GM23338 (cell line): ENCODE data around the gene CUBN. TPM values are rescaled to one million over a fixed set of nuclear protein-coding genes. Genes with fewer than 3 reads are reported as not detected.

ENCODE experiments used
- ATAC-seq: fragments of 200-7000 bp; cut with Tn5 transposase; 3 replicates; pipeline ENCODE4 v1.9.1; 2020
- DNase-seq: peaks from one replicate; pipeline ENCODE4 v3.0.0-alpha.2; 2015; ENCODE audit warnings: low spot score
- H2AFZ ChIP-seq: fragments of 200-600 bp; sonication (generic); 2 replicates; pipeline ENCODE4 v1.8.0; 2016; ENCODE audit warnings: antibody characterized with exemption, mild to moderate bottlenecking, moderate library complexity
- H3F3A ChIP-seq: fragments of 200-600 bp; sonication (generic); replicated peaks from 2 replicates; pipeline ENCODE4 v1.8.0; 2017; ENCODE audit warnings: antibody characterized with exemption, mixed run types, low read depth
- H3K27ac ChIP-seq: fragments of 200-600 bp; sonication (generic); 2 replicates; pipeline ENCODE4 v1.6.1; 2016; ENCODE audit warnings: low read depth
- H3K27me3 ChIP-seq: fragments of 200-600 bp; sonication (generic); 2 replicates; pipeline ENCODE4 v1.8.0; 2016; ENCODE audit warnings: mild to moderate bottlenecking, mixed run types, moderate library complexity; ENCODE audit not compliant: insufficient read depth
- H3K36me3 ChIP-seq: fragments of 200-600 bp; sonication (generic); 2 replicates; pipeline ENCODE4 v1.8.0; 2016; ENCODE audit warnings: mild to moderate bottlenecking; ENCODE audit not compliant: insufficient read depth
- H3K4me1 ChIP-seq: fragments of 200-600 bp; sonication (generic); 2 replicates; pipeline ENCODE4 v1.8.0; 2016; ENCODE audit warnings: mild to moderate bottlenecking, moderate library complexity; ENCODE audit not compliant: insufficient read depth
- H3K4me2 ChIP-seq: fragments of 200-600 bp; sonication (generic); 2 replicates; pipeline ENCODE4 v1.7.1; 2017; ENCODE audit warnings: mixed run types
- H3K4me3 ChIP-seq: fragments of 200-600 bp; sonication (generic); 2 replicates; pipeline ENCODE4 v1.6.1; 2016; ENCODE audit warnings: mixed run types
- H3K79me2 ChIP-seq: fragments of 200-600 bp; sonication (generic); replicated peaks from 2 replicates; pipeline ENCODE4 v1.8.0; 2017; ENCODE audit warnings: mild to moderate bottlenecking; ENCODE audit not compliant: insufficient read depth
- H3K9me2 ChIP-seq: fragments of 200-600 bp; sonication (generic); 2 replicates; pipeline ENCODE4 v1.8.0; 2017; ENCODE audit not compliant: insufficient read depth
- H4K20me1 ChIP-seq: fragments of 200-600 bp; sonication (generic); replicated peaks from 2 replicates; pipeline ENCODE4 v1.8.0; 2017; ENCODE audit warnings: mild to moderate bottlenecking; ENCODE audit not compliant: insufficient read depth
- H3K27ac Mint-ChIP-seq: 2 replicates; pipeline ENCODE4 v1.8.0; 2020; ENCODE audit warnings: inconsistent platforms, mild to moderate bottlenecking, moderate library complexity, mixed read lengths
- H3K27me3 Mint-ChIP-seq: 3 replicates; pipeline ENCODE4 v1.8.0; 2022; ENCODE audit warnings: low read depth, mild to moderate bottlenecking, moderate library complexity, mixed read lengths, inconsistent platforms; ENCODE audit not compliant: insufficient read depth, poor library complexity
- H3K36me3 Mint-ChIP-seq: 3 replicates; pipeline ENCODE4 v1.8.0; 2021; ENCODE audit warnings: low read depth, mild to moderate bottlenecking, inconsistent platforms, moderate library complexity, mixed read lengths
- H3K4me1 Mint-ChIP-seq: 3 replicates; pipeline ENCODE4 v1.8.0; 2020; ENCODE audit warnings: mild to moderate bottlenecking, inconsistent platforms, mixed read lengths
- H3K4me3 Mint-ChIP-seq: 3 replicates; pipeline ENCODE4 v1.8.0; 2021; ENCODE audit warnings: moderate library complexity, mild to moderate bottlenecking, inconsistent platforms, mixed read lengths
- H3K9me3 Mint-ChIP-seq: 3 replicates; pipeline ENCODE4 v1.8.0; 2020; ENCODE audit warnings: moderate library complexity, mild to moderate bottlenecking, inconsistent platforms, mixed read lengths
- CREB1 ChIP-seq: fragments of 250-450 bp; sonication (Bioruptor Pico); IDR thresholded peaks from 2 replicates; pipeline ENCODE4 v1.5.0; 2020; ENCODE audit warnings: low read depth, mild to moderate bottlenecking, moderate library complexity
- CTCF ChIP-seq, 2 experiments: fragments of 200-600 bp in 1 of 2; sonication (generic) in 1 of 2; conservative IDR thresholded peaks; 2 replicates each; pipeline versions ENCODE4 v1.5.1 to v1.6.1; 2016 to 2017; ENCODE audit warnings: antibody characterized with exemption in 2 of 2, low read depth in 2 of 2, mild to moderate bottlenecking in 2 of 2, moderate library complexity in 1 of 2
- EZH2 ChIP-seq: fragments of 200-600 bp; sonication (generic); IDR thresholded peaks from one replicate; pipeline ENCODE4 v1.8.0; 2017; ENCODE audit warnings: antibody characterized with exemption, mild to moderate bottlenecking, low read depth; ENCODE audit not compliant: unreplicated experiment
- EZH2phosphoT487 ChIP-seq: fragments of 200-600 bp; sonication (generic); IDR thresholded peaks from one replicate; pipeline ENCODE4 v1.8.1; 2018; ENCODE audit warnings: antibody characterized with exemption; ENCODE audit not compliant: unreplicated experiment
- JUNB ChIP-seq: IDR thresholded peaks from one replicate; pipeline ENCODE4 v1.6.1; 2016; ENCODE audit warnings: antibody characterized with exemption; ENCODE audit not compliant: unreplicated experiment
- NANOG ChIP-seq: IDR thresholded peaks from 2 replicates; pipeline ENCODE4 v1.6.1; 2016; ENCODE audit warnings: antibody characterized with exemption, borderline replicate concordance
- POLR2AphosphoS5 ChIP-seq: IDR thresholded peaks from 2 replicates; pipeline ENCODE4 v1.6.1; 2016; ENCODE audit warnings: antibody characterized with exemption, low read depth
- STAT1 ChIP-seq: IDR thresholded peaks from one replicate; pipeline ENCODE4 v1.6.1; 2016; ENCODE audit warnings: antibody characterized with exemption; ENCODE audit not compliant: unreplicated experiment
- ZNF114 ChIP-seq: fragments of 250-450 bp; sonication (Bioruptor Pico); IDR thresholded peaks from 2 replicates; pipeline ENCODE4 v1.5.0; 2020; ENCODE audit warnings: mild to moderate bottlenecking, moderate library complexity
- ZNF331 ChIP-seq: fragments of 250-450 bp; sonication (Bioruptor Pico); IDR thresholded peaks from 2 replicates; pipeline ENCODE4 v1.5.0; 2020; ENCODE audit warnings: low read depth, mild to moderate bottlenecking, moderate library complexity
- ZNF462 ChIP-seq: fragments of 250-450 bp; sonication (Bioruptor Pico); IDR thresholded peaks from 2 replicates; pipeline ENCODE4 v1.5.0; 2020; ENCODE audit warnings: mild to moderate bottlenecking, moderate library complexity
- polyA plus RNA-seq: library from polyadenylated mRNA; unstranded; fragments of >200 nt; fragmentation: Nextera tagmentation; extraction: Ambion mirVana; gene quantifications from 2 replicates; pipeline ENCODE4 v1.2.1, GENCODE V29; 2016
- total RNA-seq: library from RNA; depleted of rRNA; stranded (reverse); fragments of >200 nt; shearing (Covaris generic); gene quantifications from 2 replicates; pipeline ENCODE4 v1.2.3, GENCODE V29; 2014
- TF ChIP-seq, protein P1 (sequence below): IDR thresholded peaks from 2 replicates; pipeline ENCODE4 v1.6.1; 2016; ENCODE audit warnings: antibody characterized with exemption
- TF ChIP-seq, protein P2 (sequence below): IDR thresholded peaks from one replicate; pipeline ENCODE4 v1.6.1; 2018; ENCODE audit warnings: antibody characterized with exemption; ENCODE audit not compliant: unreplicated experiment

CUBN gene
- total and polyA plus RNA-seq, 2 experiments from 2014 or later = 0.06 to 1.8 TPM

GRCh38 chr10:17064435-17064834, 65.2 kb downstream of the CUBN start:
- no peaks in the 10 kb centered on the region for H3K9me3 Mint-ChIP-seq
- Histone ChIP-seq H3K36me3 (no peaks in the 10 kb centered on the region), H3K27me3 (no peaks in the 10 kb centered on the region), H3K4me1 (0 out of 2 replicates have a peak, but pooled peaks cover 10% of the 10 kb centered on the region), H2AFZ (no peak overlapping the region), H3K27ac (no peak overlapping the region), H3K4me3 (no peak overlapping the region), H4K20me1 (no peaks in the 10 kb centered on the region), H3F3A (no peaks in the 10 kb centered on the region), H3K4me2 (no peak overlapping the region), H3K9me2 (no peaks in the 10 kb centered on the region), H3K79me2 (no peaks in the 10 kb centered on the region)
- TF ChIP-seq ZNF114 (no peak), NANOG (no peak), CREB1 (no peak), CTCF (conservative IDR thresholded peaks at IDR 0.05; ENCODE audit: low read depth in 2 of 2) (no peak), JUNB (no peak), POLR2AphosphoS5 (no peak), STAT1 (no peak), ZNF331 (no peak), EZH2 (no peak), EZH2phosphoT487 (no peak), ZNF462 (CRISPR knock-in tag) (no peak)
- TF ChIP-seq, protein P1, sequence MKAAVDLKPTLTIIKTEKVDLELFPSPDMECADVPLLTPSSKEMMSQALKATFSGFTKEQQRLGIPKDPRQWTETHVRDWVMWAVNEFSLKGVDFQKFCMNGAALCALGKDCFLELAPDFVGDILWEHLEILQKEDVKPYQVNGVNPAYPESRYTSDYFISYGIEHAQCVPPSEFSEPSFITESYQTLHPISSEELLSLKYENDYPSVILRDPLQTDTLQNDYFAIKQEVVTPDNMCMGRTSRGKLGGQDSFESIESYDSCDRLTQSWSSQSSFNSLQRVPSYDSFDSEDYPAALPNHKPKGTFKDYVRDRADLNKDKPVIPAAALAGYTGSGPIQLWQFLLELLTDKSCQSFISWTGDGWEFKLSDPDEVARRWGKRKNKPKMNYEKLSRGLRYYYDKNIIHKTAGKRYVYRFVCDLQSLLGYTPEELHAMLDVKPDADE = no peak
- TF ChIP-seq, protein P2, sequence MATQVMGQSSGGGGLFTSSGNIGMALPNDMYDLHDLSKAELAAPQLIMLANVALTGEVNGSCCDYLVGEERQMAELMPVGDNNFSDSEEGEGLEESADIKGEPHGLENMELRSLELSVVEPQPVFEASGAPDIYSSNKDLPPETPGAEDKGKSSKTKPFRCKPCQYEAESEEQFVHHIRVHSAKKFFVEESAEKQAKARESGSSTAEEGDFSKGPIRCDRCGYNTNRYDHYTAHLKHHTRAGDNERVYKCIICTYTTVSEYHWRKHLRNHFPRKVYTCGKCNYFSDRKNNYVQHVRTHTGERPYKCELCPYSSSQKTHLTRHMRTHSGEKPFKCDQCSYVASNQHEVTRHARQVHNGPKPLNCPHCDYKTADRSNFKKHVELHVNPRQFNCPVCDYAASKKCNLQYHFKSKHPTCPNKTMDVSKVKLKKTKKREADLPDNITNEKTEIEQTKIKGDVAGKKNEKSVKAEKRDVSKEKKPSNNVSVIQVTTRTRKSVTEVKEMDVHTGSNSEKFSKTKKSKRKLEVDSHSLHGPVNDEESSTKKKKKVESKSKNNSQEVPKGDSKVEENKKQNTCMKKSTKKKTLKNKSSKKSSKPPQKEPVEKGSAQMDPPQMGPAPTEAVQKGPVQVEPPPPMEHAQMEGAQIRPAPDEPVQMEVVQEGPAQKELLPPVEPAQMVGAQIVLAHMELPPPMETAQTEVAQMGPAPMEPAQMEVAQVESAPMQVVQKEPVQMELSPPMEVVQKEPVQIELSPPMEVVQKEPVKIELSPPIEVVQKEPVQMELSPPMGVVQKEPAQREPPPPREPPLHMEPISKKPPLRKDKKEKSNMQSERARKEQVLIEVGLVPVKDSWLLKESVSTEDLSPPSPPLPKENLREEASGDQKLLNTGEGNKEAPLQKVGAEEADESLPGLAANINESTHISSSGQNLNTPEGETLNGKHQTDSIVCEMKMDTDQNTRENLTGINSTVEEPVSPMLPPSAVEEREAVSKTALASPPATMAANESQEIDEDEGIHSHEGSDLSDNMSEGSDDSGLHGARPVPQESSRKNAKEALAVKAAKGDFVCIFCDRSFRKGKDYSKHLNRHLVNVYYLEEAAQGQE = no peak
- no peaks in the 10 kb centered on the region; the same call in 2 of the 3 replicates for H3K36me3 Mint-ChIP-seq
- H3K4me3 Mint-ChIP-seq = no peak overlapping the region
- peak; percentile 17 for DNase-seq
- no peaks in the 10 kb centered on the region for H3K27me3 Mint-ChIP-seq
- H3K4me1 Mint-ChIP-seq = peaks cover 17% of the 10 kb centered on the region
- ATAC-seq = no peak; the same call in 2 of the 3 replicates
- no peak overlapping the region for H3K27ac Mint-ChIP-seq
